Osteocyte (in vitro differentiated cells): Measurements from ENCODE around the gene KHNYN. TPM values are rescaled to one million over a fixed set of nuclear protein-coding genes. Genes with fewer than 3 reads are reported as not detected.

Experiments used
- DNase-seq: peaks from one replicate; pipeline ENCODE4 v3.0.0; 2021; ENCODE audit warnings: mixed read lengths; ENCODE audit not compliant: unreplicated experiment; ENCODE audit errors: extremely low spot score
- H3K27ac Mint-ChIP-seq: one replicate; pipeline ENCODE4 v1.8.0; 2021; ENCODE audit warnings: mild to moderate bottlenecking, mixed read lengths; ENCODE audit not compliant: unreplicated experiment
- H3K27me3 Mint-ChIP-seq: one replicate; pipeline ENCODE4 v1.8.0; 2021; ENCODE audit warnings: mixed read lengths; ENCODE audit not compliant: unreplicated experiment
- H3K36me3 Mint-ChIP-seq: one replicate; pipeline ENCODE4 v1.8.0; 2021; ENCODE audit warnings: mixed read lengths; ENCODE audit not compliant: unreplicated experiment
- H3K4me1 Mint-ChIP-seq: one replicate; pipeline ENCODE4 v1.8.0; 2021; ENCODE audit warnings: mixed read lengths; ENCODE audit not compliant: unreplicated experiment
- H3K4me3 Mint-ChIP-seq: one replicate; pipeline ENCODE4 v1.8.0; 2021; ENCODE audit warnings: mild to moderate bottlenecking, moderate library complexity, mixed read lengths; ENCODE audit not compliant: unreplicated experiment
- H3K9me3 Mint-ChIP-seq: one replicate; pipeline ENCODE4 v1.8.0; 2021; ENCODE audit warnings: mixed read lengths; ENCODE audit not compliant: unreplicated experiment
- total RNA-seq: library from RNA; stranded (reverse); gene quantifications from 2 replicates; pipeline ENCODE4 v1.2.1, GENCODE V29; 2021
- TF ChIP-seq, protein P1 (sequence below): fragments of 200-600 bp; sonication (generic); IDR thresholded peaks from 2 replicates; pipeline ENCODE4 v1.5.0; 2021; ENCODE audit warnings: antibody characterized with exemption, mild to moderate bottlenecking, moderate library complexity

Gene KHNYN
- total RNA-seq, 1 donor from 2014 or later = 60.9 TPM

DNA sequence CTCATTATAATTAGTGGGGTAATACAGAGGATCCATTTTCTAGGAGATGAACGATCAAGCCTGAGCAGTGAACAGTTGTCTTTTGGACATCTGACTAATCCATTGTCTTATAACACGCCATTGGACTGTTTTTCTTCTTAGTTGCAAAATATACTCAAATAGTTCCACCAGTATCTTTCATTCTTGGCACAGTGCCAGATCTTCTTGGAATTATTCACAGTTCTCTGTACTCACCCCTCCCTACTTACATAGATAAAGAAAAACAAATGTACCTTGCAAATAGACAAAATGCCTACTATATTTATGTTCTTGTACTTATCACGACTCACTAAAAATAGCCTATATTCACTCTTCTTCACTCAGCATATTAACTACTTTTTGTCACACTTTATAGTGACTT, 4.0 kb upstream of the KHNYN start:
- H3K4me3 Mint-ChIP-seq = no peak overlapping the region
- H3K9me3 Mint-ChIP-seq = peaks cover 4% of the 10 kb centered on the region
- no peaks in the 10 kb centered on the region for H3K36me3 Mint-ChIP-seq
- no peak for DNase-seq
- peak overlapping the region; percentile 83 for H3K27ac Mint-ChIP-seq
- H3K27me3 Mint-ChIP-seq = no peaks in the 10 kb centered on the region
- TF ChIP-seq, protein P1, sequence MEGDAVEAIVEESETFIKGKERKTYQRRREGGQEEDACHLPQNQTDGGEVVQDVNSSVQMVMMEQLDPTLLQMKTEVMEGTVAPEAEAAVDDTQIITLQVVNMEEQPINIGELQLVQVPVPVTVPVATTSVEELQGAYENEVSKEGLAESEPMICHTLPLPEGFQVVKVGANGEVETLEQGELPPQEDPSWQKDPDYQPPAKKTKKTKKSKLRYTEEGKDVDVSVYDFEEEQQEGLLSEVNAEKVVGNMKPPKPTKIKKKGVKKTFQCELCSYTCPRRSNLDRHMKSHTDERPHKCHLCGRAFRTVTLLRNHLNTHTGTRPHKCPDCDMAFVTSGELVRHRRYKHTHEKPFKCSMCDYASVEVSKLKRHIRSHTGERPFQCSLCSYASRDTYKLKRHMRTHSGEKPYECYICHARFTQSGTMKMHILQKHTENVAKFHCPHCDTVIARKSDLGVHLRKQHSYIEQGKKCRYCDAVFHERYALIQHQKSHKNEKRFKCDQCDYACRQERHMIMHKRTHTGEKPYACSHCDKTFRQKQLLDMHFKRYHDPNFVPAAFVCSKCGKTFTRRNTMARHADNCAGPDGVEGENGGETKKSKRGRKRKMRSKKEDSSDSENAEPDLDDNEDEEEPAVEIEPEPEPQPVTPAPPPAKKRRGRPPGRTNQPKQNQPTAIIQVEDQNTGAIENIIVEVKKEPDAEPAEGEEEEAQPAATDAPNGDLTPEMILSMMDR = no peak
- peaks cover 25% of the 10 kb centered on the region for H3K4me1 Mint-ChIP-seq

GRCh38 chr14:24426150-24426911, 3.4 kb upstream of the KHNYN start:
- TF ChIP-seq, protein P1 = no peak

DNA sequence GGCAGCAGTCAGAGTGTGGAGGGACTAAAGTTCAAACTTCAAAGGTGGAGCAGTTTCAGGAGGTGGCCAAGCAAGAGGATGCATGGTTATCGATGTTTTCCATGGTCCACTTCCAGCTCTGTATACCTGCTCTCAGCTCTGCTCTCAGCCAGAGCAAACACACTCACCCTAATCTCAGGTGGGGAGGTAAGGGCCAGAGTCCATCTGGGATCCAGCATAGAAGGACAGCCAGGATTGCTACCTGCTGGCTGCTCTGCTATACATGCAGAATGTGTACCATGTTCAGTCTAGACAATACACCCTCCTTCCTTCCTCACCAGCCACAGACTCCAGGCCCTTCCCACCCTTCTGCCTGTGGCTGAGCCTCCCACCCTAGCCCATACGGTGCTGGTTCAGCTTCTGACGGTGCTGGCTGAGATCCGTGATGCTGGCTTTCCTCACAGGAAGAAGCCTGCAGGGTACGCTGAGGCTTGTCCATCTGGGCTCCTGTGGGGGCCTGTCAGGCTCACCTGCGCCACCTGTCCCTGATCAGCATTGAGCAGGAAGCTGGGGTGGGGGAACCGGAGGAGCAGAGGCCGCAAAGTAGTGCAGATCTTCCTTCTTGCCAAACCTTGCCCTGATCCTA, 2.7 kb upstream of the KHNYN start:
- H3K27ac Mint-ChIP-seq = peak overlapping the region; percentile 66
- peaks cover 3% of the 10 kb centered on the region for H3K36me3 Mint-ChIP-seq
- H3K9me3 Mint-ChIP-seq = peaks cover 4% of the 10 kb centered on the region
- TF ChIP-seq, protein P1 = no peak
- no peak overlapping the region for H3K4me3 Mint-ChIP-seq
- peaks cover 36% of the 10 kb centered on the region for H3K4me1 Mint-ChIP-seq
- H3K27me3 Mint-ChIP-seq = no peaks in the 10 kb centered on the region
- no peak for DNase-seq

More at GRCh38 chr14:24426150-24426911, 3.4 kb upstream of the KHNYN start:
- Mint-ChIP-seq H3K27me3 (no peaks in the 10 kb centered on the region), H3K9me3 (peaks cover 4% of the 10 kb centered on the region), H3K36me3 (no peaks in the 10 kb centered on the region), H3K4me1 (peaks cover 29% of the 10 kb centered on the region), H3K27ac (peak overlapping the region; percentile 83), H3K4me3 (no peak overlapping the region)
- DNase-seq = no peak

DNA sequence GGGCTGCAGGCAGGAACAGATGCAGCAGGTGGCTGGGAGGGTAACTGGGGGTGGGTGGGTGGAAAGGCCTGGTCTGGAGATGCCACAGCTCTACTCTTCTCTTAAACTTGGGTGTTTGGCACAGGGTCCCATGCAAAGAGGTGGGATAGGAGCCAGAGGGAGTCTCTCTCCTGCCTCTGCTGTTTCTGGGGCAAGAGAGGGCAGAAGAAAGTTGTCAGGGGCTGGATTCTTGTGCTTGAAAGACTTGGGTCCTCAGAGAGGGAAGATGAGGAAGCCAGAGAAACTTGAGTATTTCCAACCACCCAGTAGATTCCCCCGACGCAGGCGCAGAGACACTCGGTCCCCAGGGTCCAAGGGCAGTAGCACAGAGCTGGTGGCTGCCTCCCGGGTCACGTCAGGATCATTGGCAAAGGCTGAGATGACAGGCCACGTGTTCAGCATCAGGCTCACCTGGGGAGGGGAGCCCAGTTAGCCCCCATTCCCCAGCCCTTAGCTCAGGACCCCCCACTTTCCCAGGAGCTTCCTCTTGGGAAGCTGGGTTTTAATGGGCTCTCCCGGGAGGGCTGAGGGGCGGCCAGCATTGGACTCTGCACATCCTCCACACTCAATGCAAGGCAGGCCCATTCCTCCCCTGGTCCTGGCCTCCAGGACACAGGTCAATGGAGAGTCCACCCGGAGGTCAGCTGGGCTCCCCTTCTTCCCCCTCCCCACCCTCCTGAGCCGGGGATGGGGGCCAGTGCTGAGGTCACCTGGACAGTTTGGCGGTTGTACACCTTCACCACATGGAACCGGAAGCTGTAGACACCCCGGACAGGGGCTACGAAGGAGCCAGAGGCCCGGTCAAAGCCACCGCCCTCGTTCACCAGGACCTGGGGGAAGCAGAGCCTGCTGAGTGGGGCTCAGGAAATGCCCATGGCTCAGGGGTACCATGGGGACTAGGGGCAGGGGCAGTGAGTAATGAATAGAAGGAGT, 1.9 kb upstream of the KHNYN start:
- H3K4me3 Mint-ChIP-seq = no peak overlapping the region
- DNase-seq = no peak
- H3K4me1 Mint-ChIP-seq = peaks cover 37% of the 10 kb centered on the region
- no peaks in the 10 kb centered on the region for H3K27me3 Mint-ChIP-seq
- TF ChIP-seq, protein P1 = no peak
- peaks cover 4% of the 10 kb centered on the region for H3K36me3 Mint-ChIP-seq
- no peak overlapping the region for H3K27ac Mint-ChIP-seq
- H3K9me3 Mint-ChIP-seq = peaks cover 4% of the 10 kb centered on the region
